Stomach (tissue), 9 donors: ENCODE results near the gene MYPN. TPM values are rescaled to one million over a fixed set of nuclear protein-coding genes. Genes with fewer than 3 reads are reported as not detected.

ENCODE experiments used
- DNase-seq, 2 donors: peaks; one replicate each; pipeline versions ENCODE4 v3.0.0 to v3.0.0-alpha.2; 2013 to 2019
- H3K27ac ChIP-seq, 5 donors: fragments of 200-600 bp in 4 of 5; sonication (generic) in 4 of 5; one replicate each; pipeline ENCODE4 v1.5.1; 2013 to 2019; ENCODE audit warnings: mild to moderate bottlenecking in 1 of 5, moderate library complexity in 1 of 5
- H3K27me3 ChIP-seq, 3 donors: fragments of 200-600 bp; sonication (generic); one replicate each; pipeline ENCODE4 v1.5.1; 2017 to 2019; ENCODE audit warnings: mixed run types in 1 of 3
- H3K36me3 ChIP-seq, 4 donors: fragments of 200-600 bp; sonication (generic); 1 replicate in 3 of 4; 2 replicates in 1 of 4; pipeline ENCODE4 v1.5.1; 2016 to 2019
- H3K4me1 ChIP-seq, 4 donors: fragments of 200-600 bp; sonication (generic); one replicate each; pipeline ENCODE4 v1.5.1; 2016 to 2019
- H3K4me3 ChIP-seq, 4 donors: fragments of 200-600 bp; sonication (generic) in 3 of 4; one replicate each; pipeline ENCODE4 v1.5.1; 2016 to 2019; ENCODE audit warnings: mild to moderate bottlenecking in 1 of 4
- H3K9me3 ChIP-seq, 4 donors: fragments of 200-600 bp; sonication (generic); one replicate each; pipeline ENCODE4 v1.5.1; 2016 to 2019
- EP300 ChIP-seq: sonication (generic); formaldehyde crosslinking; IDR thresholded peaks from one replicate; pipeline ENCODE4 v1.6.1; 2017; ENCODE audit warnings: antibody characterized with exemption
- POLR2A ChIP-seq, 4 donors: fragments of 450-650 bp; IDR thresholded peaks; one replicate each; pipeline ENCODE4 v1.6.1; 2016; ENCODE audit warnings: antibody characterized with exemption in 4 of 4, control low read depth in 2 of 4, mild to moderate bottlenecking in 1 of 4, moderate library complexity in 1 of 4
- POLR2AphosphoS5 ChIP-seq, 3 donors: sonication (generic); formaldehyde crosslinking; IDR thresholded peaks; one replicate each; pipeline ENCODE4 v1.6.1; 2016; ENCODE audit warnings: antibody characterized with exemption in 3 of 3
- WGBS, 5 donors: extraction: QIAGEN DNeasy Blood & Tissue Kit in 3 of 5; methylation state at CpG; one replicate each; pipeline versions ENCODE4 v1.1.5 to v1.1.7; 2013 to 2018; 5-methylcytosine and 5-hydroxymethylcytosine counted together
- intact Hi-C: fragments of 100-400 bp; cut with DNase I; formaldehyde crosslinking; loops from one replicate; pipeline ENCODE4 v1.15.1; 2023; ENCODE audit warnings: low total_unique reads
- polyA plus RNA-seq, 3 donors: library from polyadenylated mRNA; stranded (reverse); fragments of 200-250 nt; gene quantifications; one replicate each; pipeline ENCODE4 v1.2.3, GENCODE V29; 2013
- total RNA-seq, 5 donors: library from RNA; depleted of rRNA; stranded (reverse); fragments of >200 nt; gene quantifications; one replicate each; pipeline versions ENCODE4 v1.1.0 to v1.2.3, GENCODE V29; 2014 to 2016
- TF ChIP-seq, protein P1 (sequence below), 7 experiments: fragments of 450-650 bp in 4 of 7; fragments of 200-600 bp in 3 of 7; sonication (generic) in 3 of 7; IDR thresholded peaks; one replicate each; pipeline ENCODE4 v1.5.1; 2016 to 2019; ENCODE audit warnings: antibody characterized with exemption in 7 of 7, control low read depth in 2 of 7, mild to moderate bottlenecking in 1 of 7
- donor health status: healthy with polysubstance abuse.
- donor health status: Bipolar disorder and iron deficiency.
- donor health status: healthy.

Gene MYPN
- total and polyA plus RNA-seq, 8 donors, result 0.06 to 0.76 (median 0.40) TPM; not detected in 4

DNA sequence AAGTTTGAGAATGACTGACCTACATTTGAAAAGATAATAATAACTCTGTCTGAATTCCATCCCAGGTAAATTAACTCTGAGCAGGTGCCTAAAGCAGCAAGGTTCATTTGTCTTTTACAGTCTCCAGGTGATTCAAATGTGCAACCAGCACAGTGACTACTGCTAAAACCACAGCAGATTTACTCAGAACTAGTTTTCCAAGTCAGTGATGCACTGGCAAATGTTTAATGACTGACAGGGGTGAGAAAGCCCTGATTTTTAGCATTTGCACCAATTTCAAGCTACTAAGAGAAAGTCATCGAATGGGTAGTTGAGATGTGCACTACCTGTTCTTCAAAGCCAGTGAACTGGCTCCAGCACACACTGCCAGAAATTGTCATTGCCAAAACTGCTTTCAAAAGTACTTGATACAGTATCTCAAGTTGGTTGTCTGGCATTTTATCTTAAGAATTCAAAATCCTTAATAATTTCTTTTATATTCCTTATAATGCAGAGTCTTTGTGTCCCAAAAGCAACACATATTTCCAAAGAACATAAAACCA is 62.3 kb downstream of the MYPN start:
- TF ChIP-seq POLR2AphosphoS5 (IDR thresholded peaks at IDR 0.05) (no peak), POLR2A (IDR thresholded peaks at IDR 0.05) (no peak), EP300 (no peak)
- TF ChIP-seq, protein P1, sequence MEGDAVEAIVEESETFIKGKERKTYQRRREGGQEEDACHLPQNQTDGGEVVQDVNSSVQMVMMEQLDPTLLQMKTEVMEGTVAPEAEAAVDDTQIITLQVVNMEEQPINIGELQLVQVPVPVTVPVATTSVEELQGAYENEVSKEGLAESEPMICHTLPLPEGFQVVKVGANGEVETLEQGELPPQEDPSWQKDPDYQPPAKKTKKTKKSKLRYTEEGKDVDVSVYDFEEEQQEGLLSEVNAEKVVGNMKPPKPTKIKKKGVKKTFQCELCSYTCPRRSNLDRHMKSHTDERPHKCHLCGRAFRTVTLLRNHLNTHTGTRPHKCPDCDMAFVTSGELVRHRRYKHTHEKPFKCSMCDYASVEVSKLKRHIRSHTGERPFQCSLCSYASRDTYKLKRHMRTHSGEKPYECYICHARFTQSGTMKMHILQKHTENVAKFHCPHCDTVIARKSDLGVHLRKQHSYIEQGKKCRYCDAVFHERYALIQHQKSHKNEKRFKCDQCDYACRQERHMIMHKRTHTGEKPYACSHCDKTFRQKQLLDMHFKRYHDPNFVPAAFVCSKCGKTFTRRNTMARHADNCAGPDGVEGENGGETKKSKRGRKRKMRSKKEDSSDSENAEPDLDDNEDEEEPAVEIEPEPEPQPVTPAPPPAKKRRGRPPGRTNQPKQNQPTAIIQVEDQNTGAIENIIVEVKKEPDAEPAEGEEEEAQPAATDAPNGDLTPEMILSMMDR (IDR thresholded peaks at IDR 0.05), result no peak
- Histone ChIP-seq H3K27me3 (no peaks in the 10 kb centered on the region), H3K4me3 (no peak overlapping the region), H3K9me3 (no peaks in the 10 kb centered on the region), H3K27ac (no peak overlapping the region), H3K4me1 (no peaks in the 10 kb centered on the region), H3K36me3 (no peaks in the 10 kb centered on the region)
- DNase-seq, result no peak
- intact Hi-C loops, result no loop called here
- 29 to 65% (median 50%) methylated on average over 1 of the region's 1 CpG for WGBS, 5 donors

- TF ChIP-seq POLR2AphosphoS5 (IDR thresholded peaks at IDR 0.05) (no peak), POLR2A (IDR thresholded peaks at IDR 0.05) (no peak), EP300 (no peak)
- TF ChIP-seq, protein P1 (IDR thresholded peaks at IDR 0.05), result no peak
Measured at GRCh38 chr10:68172324-68172723, 63.0 kb downstream of the MYPN start.

GRCh38 chr10:68175949-68176348 is 66.7 kb downstream of the MYPN start:
- 26 to 45% (median 35%) methylated on average over 1 of the region's 1 CpG for WGBS, 5 donors
- H3K4me3 ChIP-seq, result no peak overlapping the region
- no peaks in the 10 kb centered on the region for H3K4me1 ChIP-seq
- H3K27ac ChIP-seq, result no peak overlapping the region
- no peaks in the 10 kb centered on the region for H3K36me3 ChIP-seq
- intact Hi-C loops, result no loop called here
- no peaks in the 10 kb centered on the region for H3K27me3 ChIP-seq
- TF ChIP-seq, protein P1 (IDR thresholded peaks at IDR 0.05), result no peak
- TF ChIP-seq POLR2A (IDR thresholded peaks at IDR 0.05) (no peak), EP300 (no peak), POLR2AphosphoS5 (IDR thresholded peaks at IDR 0.05) (no peak)
- no peaks in the 10 kb centered on the region for H3K9me3 ChIP-seq
- DNase-seq, result no peak

More at GRCh38 chr10:68172324-68172723, 63.0 kb downstream of the MYPN start:
- Histone ChIP-seq H3K27me3 (no peaks in the 10 kb centered on the region), H3K4me3 (no peak overlapping the region), H3K9me3 (no peaks in the 10 kb centered on the region), H3K4me1 (no peaks in the 10 kb centered on the region), H3K36me3 (no peaks in the 10 kb centered on the region), H3K27ac (no peak overlapping the region)
- DNase-seq, result no peak
- WGBS, 5 donors, result 78 to 97% (median 90%) methylated on average over 2 of the region's 2 CpGs
- intact Hi-C loops, result no loop called here

DNA sequence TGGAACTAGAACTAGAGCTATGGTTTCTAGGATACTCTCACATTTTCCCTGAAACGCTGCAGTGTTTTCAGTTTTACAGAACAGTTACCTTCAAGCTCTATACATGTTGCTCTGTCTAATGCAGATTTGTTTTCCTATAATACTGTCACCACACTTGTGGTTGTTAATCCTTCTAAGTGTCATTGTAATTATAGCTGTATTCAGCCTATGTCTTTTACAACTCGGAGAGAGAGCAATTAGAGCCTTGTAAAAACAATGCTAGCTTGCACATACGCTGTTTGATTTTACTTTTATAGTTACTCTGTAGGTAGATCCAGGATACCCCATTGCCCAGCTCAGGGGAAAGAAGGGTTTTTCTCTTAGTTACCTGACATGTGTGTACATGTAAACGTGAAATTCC is 67.5 kb downstream of the MYPN start:
- DNase-seq, result no peak
- WGBS, 5 donors, result 79 to 89% (median 87%) methylated on average over 4 of the region's 4 CpGs
- H3K4me3 ChIP-seq, result no peak overlapping the region
- no peaks in the 10 kb centered on the region for H3K36me3 ChIP-seq
- H3K27ac ChIP-seq, result no peak overlapping the region
- no peaks in the 10 kb centered on the region for H3K27me3 ChIP-seq
- H3K4me1 ChIP-seq, result no peaks in the 10 kb centered on the region
- TF ChIP-seq POLR2AphosphoS5 (IDR thresholded peaks at IDR 0.05) (no peak), EP300 (no peak), POLR2A (IDR thresholded peaks at IDR 0.05) (no peak)
- TF ChIP-seq, protein P1 (IDR thresholded peaks at IDR 0.05), result no peak
- intact Hi-C loops, result no loop called here
- no peaks in the 10 kb centered on the region for H3K9me3 ChIP-seq
